NCI-H187 (cell line): Measurements from ENCODE around the gene CCDC184.

ENCODE experiments used
- DNase-seq, 2 experiments: peaks; one replicate each; lab custom pipeline; 2025; lab: John Stamatoyannopoulos, UW

CCDC184 gene

GRCh38 chr12:48179466-48179865, 4.0 kb upstream of the CCDC184 start:
- DNase-seq, result no peak

GRCh38 chr12:48180424-48180823, 3.0 kb upstream of the CCDC184 start:
- no peak for DNase-seq

- DNase-seq, result no peak
These were observed 2.5 kb upstream of the CCDC184 start for GRCh38 chr12:48180857-48181495.

GRCh38 chr12:48182631-48183030, 813 bp upstream of the CCDC184 start:
- DNase-seq, result no peak

- DNase-seq, result no peak
These were observed 568 bp downstream of the CCDC184 start for GRCh38 chr12:48183876-48184548.

- no peak for DNase-seq
These were observed 1.1 kb downstream of the CCDC184 start for GRCh38 chr12:48184549-48184922.

GRCh38 chr12:48185181-48185919, 1.9 kb downstream of the CCDC184 start:
- no peak for DNase-seq

GRCh38 chr12:48187916-48188695, 4.7 kb downstream of the CCDC184 start:
- DNase-seq, result no peak

- DNase-seq, result peak; percentile 19 to 24
These were observed 6.1 kb downstream of the CCDC184 start for GRCh38 chr12:48189331-48190125.

- no peak for DNase-seq
These were observed 7.7 kb downstream of the CCDC184 start for GRCh38 chr12:48191096-48191495.

GRCh38 chr12:48192861-48193260, 9.4 kb downstream of the CCDC184 start:
- DNase-seq, result no peak

- DNase-seq, result no peak
These were observed 10.2 kb downstream of the CCDC184 start for GRCh38 chr12:48193623-48194022.

- no peak for DNase-seq
These were observed 11.4 kb downstream of the CCDC184 start for GRCh38 chr12:48194799-48195201.

- DNase-seq, result no peak
These were observed 14.1 kb downstream of the CCDC184 start for GRCh38 chr12:48197549-48197970.

- peak; percentile 92 to 97 for DNase-seq
These were observed 14.7 kb downstream of the CCDC184 start for GRCh38 chr12:48197971-48198671.

GRCh38 chr12:48198672-48198971, 15.2 kb downstream of the CCDC184 start:
- DNase-seq, result no peak

- DNase-seq, result no peak
These were observed 15.5 kb downstream of the CCDC184 start for GRCh38 chr12:48198985-48199384.

- DNase-seq, result no peak
These were observed 16.4 kb downstream of the CCDC184 start for GRCh38 chr12:48199774-48200221.

GRCh38 chr12:48201091-48201490, 17.6 kb downstream of the CCDC184 start:
- DNase-seq, result no peak

GRCh38 chr12:48201516-48201915, 18.1 kb downstream of the CCDC184 start:
- no peak for DNase-seq

GRCh38 chr12:48202766-48203165, 19.3 kb downstream of the CCDC184 start:
- DNase-seq, result no peak
